ENCODE data around the gene TFE3.
"Not testable (repeated sequence)": the region's sequence is repeated elsewhere in the genome, so short reads cannot be mapped to it uniquely, and the experiment has no call there.

The TFE3 gene

DNA sequence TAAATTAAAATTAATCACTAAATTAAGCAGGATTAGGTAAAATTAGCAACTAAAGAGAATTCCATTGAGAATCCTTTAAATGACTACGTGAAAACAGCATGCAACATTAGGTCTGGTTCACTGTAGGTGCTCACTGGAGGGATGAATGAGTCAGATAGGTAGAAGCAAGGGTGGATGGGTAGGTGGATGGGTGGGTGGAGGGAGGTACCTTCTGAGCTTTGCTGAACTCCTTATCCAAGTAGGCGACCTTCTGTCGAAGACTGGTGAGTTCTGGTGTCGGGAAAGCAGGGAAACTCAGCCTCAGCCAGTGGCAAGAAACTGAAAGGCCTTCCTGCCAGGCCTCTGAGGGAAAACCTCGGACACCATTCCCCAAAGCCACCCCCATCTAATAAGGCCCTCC, 44.1 kb downstream of the TFE3 start:
- DNase-seq = no peak

DNA sequence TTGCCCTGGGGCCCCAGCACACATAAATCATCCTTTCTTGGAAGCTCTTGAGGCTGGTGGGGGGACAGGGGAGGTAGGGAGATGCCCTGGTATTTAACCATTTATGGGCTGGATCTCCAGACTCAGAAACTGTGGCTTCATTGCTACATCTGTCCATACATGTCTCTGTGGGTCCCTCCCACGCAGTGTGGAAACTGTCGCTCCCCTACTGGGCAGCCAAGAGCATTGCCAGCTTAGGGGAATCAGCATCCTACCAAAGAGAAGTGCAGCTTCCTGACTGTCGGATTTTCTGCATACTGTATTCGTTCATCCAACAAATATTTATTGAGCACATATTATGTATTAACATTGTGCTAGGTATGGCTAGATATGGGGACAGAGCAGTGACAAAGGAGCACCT, 44.8 kb downstream of the TFE3 start:
- DNase-seq = no peak

DNA sequence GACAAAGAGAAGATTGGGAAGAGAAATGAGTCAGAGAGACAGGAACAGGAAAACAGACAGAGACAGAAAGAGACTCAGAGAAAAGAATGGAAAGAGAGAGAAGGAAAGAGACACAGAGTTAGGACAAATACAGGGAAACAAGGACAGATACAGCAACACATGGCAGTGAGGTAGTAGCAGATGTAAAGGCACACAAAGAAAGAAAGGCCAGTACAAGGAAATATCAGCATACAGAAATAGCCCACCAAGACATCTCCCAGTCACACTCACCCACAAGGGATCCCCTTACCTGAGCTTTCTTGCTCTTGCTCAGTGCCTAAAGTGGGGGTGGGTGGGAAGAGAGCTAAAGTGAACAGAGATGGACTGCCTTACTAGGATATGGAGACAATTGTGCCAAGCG, 45.3 kb downstream of the TFE3 start:
- no peak for DNase-seq

DNA sequence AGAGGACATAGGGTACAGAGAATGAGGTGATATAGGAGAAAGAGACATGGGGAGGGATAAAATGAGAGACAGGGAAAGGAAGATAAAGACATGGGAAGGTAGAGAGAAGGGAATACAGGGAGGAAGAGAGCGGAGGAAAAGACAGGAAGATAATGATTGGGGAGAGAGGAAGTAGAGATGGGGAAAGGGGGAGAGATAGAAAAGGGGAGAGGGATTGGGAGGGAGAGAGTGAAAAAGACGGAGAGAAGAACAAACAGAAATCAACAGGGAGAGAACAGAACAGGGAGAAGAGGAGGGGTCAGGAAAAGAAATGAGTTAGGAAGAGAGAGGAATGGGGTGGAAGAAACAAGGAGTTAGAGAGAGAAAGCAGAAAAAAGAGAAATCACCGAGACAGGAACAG, 45.7 kb downstream of the TFE3 start:
- no peak for DNase-seq

DNA sequence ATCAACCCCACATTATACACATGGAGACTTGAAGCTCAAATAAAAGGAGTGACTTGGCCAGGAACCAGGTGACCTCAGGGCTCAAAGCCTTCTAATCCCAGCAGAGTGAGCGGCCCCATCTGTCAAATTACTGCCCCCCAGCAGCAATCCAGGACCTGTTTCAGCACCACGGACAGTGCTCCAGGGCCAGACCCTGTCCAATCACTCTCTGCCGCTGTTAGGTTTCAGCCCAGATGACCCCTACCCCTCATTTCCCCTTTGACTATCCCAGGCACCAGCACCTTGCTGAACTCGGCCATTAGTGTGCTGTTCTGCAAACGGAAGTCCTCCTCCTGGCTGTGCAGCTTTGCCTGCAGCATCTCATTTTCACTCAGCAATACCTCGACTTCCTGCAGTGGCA, 46.2 kb downstream of the TFE3 start:
- DNase-seq = no peak

DNA sequence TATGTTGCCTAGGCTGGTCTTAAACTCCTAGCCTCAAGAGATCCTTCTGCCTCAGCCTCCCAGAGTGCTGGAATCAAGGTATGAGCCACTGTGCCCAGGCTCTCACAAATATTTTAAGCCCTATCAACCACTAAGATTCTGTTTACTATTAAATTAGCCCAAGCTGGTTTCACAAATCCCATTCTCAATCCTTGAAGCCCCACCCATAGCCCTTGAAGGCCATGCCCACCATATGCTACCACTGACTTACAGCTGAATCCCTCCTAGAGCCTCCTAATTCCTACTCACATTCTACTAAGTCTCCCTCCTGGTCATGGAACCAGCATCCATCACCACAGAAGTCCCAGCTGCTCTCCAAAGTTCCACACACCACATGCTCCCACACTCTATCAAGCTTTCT, 50.8 kb downstream of the TFE3 start:
- DNase-seq = no peak

DNA sequence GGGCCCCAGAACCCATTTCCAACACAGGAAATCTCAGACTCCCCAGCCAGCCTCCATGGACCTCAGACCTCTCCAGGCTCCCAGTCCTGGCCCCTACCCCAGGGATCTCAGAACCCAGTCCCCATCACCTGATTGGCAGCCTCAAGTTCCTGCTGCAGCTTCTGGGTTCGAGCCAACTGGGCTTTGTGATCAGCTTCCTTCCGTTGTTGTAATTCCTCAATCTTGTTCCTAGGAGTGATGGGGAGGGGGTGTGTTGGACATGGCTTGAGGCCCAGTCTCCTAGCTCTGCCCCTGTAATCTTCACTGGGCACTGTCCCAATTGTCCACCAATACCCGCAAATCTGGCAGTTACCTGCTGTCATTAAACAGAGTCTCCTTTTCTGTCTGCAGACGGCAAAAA, 53.7 kb downstream of the TFE3 start:
- DNase-seq = no peak

DNA sequence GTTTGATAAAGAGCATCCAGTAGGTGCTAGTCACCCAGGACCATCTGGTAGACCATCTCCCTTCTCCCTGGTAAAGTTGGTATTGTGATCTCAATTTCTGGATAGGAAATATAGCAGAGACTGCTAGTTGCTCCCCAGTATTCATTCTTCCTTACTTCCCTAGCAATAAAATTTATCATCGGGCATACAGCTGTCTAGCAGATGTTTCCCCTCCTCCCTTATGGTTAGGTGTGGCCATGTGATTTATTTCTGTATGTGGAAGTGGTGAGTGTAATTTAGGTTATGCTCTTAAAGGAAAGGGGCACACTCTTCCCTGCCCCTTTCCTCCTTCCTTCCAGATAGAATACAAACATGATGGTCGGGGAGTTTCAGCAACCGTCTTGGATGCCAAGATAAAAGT, 59.3 kb downstream of the TFE3 start:
- no peak for DNase-seq

DNA sequence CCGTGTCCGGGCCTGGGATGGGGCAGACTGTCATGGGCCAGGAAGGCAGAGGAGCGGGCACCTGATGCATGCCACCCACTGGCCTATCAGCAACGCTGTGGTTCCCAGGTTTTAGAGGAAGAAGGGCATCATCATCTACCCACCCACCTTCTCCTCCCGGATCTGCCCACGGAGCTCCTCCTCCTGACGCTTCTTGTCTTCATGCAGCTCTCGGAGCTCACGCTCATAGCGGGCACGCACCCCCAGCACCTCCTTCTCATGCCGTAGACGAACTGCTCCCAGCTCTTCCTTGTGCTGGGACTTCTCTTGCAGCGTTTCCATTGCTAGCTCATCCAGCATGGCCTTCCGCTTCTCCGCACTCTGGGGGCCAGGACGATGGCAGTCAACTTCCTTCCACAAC, 60.1 kb downstream of the TFE3 start:
- no peak for DNase-seq

DNA sequence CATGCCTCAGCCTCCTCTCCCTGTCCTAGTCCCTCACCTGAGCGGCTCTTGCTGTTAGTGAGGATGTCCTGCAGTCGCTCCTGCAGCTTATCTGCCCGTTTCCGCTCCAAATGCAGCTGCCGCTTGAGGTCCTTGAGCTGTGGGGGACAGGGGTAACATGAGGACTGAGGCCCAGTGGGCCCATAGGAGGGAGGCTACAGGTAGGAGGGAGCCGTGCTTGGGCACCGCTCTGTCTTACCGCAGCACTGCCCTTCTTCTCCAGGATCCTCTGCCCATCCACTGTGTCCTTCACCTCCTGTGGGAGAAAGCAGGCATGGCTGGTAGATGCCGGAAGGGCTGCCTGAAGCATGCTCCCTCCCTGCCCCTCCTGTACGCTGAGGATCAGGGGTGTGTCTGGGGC, 62.0 kb downstream of the TFE3 start:
- DNase-seq = no peak

DNA sequence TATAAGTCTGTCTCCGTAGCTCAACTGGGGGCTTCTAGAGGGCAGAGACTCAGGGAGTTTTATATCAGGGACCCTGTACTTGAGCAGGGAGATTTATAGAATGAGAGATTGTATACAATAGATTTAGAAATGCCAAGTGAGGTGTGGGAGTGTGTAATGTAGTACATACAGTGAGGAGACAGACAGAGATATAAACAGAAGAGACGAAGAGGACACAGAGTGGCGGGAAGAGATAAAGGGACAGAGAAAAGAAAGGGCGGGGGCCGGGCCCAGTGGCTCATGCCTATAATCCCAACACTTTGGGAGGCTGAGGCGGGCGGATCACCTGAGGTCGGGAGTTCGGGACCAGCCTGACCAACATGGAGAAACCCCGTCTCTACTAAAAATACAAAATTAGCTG, 62.8 kb downstream of the TFE3 start:
- not testable (repeated sequence) for DNase-seq
